ENCODE measurements around the gene TMEM266.
A peak's percentile ranks its signal among the peaks of the same experiment; 100 is the strongest.

The TMEM266 gene

DNA sequence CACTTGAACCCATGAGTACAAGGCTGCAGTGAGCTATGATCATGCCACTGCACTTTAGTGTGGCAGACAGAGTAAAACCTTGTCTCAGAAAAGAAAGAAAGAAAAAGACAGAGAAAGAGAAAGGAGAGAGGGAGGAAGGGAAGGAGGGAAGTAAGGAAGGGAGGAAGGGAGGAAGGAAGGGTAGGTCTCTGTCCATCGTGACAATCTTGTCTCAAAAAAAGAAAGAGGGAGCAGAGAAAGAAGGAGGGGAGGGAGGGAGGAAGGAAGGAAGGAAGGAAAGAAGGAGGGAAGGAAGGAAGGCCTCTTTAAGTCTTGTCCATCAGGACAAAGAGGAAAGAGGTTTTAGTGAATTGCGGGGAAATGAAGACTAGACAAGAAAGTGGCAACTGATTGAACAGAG, 129.3 kb downstream of the TMEM266 start:
- no peak for DNase-seq

DNA sequence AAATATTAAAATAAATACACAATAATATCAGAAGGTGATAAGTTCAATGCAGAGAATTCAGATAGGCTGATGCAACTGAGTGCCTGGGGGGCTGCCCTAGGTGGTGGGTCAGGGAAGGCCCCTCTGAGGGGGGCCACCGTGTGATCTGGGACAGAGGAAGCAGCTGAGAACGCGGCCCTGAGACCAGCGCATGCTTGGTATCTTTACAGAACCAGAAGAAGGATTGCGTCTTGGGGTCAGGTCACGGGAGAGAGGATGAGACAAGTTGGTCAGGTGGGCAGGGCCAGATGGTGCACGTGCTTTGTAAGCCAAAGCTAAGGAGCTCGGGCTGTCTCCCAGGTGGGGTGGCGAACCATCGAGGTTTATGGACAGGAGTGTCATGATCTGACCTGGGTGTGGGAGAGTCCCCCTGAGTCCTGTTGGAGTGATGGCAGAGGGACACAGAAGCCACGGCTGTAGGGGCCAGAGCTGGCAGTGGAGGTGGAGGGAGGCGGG, 130.3 kb downstream of the TMEM266 start:
- no peak for DNase-seq

DNA sequence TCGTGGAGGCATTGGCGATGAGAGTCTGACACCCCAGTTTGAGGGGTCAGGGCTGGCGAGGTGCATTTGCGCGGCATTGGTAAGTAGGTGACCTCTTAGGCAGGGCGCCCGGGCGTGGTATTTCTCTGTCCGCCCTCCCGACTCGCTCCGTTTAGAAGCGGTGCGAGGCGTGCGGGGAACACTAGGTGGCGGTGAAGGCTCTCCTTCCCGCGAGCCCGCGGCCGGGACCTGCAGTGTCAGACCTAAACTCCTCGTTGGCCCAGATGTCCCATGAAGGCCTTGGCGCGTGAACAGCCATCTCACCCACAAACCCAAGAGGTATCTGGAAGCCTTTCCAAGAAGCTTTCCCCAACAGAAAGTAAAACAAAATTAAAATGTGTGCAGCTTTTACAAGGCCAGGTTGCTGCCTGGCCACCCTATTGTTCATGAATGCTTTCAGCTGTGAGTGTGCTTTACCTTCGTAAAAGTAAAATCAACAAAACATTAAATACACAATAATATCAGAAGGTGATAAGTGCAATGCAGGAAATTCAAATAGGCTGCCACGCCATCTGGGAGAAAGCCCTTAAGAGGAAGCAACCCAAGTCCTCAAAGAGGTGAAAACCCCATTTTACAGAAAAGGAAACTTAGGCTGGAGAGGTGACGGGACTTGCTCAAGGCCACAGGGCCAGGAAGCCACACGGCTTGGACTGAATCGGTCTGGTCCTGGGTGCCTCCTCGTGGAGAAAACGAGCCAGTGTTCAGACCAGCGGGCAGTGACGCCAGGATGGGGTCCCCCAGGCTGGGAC, 131.2 kb downstream of the TMEM266 start:
- peak; percentile 89 for DNase-seq

DNA sequence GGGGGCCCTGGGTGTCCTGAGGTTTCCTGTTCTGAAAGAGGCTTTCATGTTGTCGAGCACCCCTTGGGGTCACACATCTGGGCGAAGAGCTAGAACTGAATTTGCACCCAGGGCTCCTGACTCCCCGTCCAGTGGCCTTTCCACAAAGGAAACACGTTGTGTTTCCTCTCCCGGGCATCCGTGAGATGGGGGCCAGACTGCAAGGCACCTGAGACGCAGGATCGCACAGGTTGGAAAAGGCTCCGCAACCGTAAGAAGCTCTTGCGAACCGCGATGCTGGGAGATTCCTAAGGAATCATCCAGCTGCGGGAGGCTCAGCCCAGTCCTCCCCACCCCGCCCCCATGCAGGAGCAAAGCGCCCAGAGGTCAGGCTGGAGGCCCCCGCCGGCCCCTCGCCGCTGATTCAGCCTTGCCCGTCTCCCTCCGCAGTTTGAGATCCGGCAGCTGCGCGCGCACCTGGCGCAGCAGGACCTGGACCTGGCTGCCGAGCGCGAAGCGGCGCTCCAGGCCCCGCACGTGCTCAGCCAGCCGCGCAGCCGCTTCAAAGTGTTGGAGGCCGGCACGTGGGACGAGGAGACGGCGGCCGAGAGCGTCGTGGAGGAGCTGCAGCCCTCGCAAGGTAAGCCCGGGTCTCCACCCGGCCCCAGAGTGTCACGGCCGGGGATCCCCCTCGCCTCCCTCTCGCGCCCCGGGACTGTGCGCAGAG, 131.9 kb downstream of the TMEM266 start:
- DNase-seq, result no peak

DNA sequence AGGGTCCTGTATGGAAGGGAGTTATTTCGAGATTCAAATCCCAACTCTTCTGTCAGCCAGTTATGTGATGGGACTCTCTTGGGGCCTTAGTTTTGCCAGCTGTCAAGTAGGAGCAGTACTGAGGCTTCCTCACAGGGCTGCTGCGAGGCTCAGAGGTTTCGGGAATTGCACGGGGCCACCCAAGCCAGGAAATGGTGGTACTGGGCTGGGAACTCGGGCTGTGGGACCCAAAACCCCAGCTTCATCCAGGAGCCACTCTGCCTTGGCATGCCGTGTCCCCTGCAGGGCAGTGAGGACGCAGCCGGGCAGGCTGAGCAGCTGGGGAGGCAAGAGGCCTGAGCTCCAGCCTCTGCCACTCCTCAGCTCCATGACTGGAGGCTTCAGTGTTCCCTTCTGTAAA, 132.9 kb downstream of the TMEM266 start:
- no peak for DNase-seq

DNA sequence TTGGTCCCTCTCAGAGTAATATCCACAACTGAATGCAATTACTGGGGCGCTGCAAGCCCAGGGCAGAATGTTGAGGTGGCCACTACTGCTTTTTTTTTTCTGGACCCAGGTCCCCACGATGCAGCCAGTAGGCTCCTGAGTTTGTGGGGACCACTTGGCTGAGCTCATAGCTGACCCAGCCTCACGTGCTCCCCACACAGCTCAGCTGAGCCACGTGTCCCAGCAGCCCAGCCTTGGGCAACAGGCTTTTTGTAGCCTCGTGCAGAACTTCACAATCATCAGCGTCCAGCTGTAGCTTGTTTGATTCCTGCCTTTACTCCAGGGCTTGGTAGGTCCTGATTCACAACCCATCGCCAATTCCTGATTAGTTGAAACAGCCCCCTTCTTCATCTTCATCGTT, 134.1 kb downstream of the TMEM266 start:
- no peak for DNase-seq

DNA sequence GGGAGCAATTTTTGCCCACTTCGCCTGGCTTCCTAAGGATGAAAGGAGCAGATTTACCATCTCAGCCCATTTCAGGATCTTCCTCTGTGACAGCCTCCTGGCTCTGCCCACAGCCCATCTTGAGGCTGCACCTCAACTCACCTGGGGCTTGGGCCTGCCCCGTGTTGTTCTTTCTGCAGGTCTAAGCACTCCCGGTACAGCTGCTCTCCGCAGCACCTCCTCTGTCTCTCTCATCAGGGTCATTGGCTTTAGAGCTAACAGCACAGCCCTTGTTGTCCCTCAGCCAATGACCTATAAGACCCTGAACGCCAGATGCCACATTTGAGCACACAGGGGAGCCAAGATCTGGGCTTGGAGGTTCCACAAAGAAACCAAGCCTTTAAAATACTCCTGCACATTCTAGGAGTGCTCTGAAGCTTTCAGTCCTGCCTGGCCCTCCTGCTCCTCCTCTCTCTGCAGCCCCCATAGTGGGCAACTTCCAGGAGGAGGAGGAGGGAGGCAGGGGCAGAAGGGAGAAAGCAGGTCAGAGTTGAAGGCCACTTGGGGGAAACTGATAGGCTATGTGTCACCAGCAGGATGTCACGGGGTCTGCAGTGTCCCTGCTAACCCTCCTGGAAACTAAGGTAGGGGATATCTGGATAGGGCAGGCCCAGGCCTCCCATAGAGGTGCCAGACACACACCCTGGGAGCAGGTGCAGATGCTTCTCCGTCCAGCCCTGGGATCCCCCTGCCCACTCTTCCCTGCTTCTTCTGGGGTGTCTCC, 135.9 kb downstream of the TMEM266 start:
- no peak for DNase-seq

DNA sequence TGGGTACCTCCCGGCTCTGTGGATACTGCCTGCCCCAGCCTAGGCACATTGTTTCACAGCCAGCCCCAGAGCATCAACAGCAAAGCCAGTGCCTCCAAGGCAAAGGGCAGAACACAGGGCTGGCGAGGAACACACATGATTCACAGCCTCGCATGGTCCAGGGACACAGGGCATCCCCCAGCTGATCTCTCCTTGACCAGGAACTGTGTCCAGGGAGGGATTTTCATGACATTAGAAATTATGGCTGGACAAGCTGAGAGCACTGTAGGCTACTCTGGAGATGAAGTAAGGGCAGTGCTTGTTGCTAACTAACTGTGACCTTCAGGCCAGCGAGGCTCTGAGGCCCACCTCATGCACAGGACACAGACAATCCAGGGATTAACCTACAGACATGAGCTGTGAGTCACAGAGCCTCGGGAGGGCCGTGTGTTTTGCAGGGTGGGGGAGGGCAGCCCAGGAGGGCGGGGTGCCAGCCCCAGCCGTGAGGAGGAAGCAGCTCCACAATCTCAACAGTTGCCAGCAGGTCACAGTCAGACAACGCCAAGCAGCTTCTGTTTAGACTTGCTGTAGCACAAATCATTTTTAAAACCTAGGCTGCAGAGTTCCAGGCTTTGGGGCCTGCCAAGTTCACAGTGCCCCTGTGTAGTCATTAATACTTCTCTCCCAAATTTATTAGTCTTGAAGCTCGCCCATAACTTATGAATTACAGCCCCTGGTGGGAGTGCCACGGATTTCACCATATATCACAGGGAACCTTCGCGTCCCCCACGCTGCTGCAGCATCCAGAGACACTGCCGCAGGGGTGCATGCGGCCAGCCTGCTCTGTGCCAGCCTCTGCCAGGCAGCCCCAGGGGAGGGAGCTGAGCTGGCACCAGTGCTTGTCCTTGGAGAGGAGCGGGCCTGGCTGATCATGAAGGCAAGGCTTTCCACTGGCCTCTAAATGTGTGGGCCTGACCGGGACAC, 136.8 kb downstream of the TMEM266 start:
- no peak for DNase-seq

DNA sequence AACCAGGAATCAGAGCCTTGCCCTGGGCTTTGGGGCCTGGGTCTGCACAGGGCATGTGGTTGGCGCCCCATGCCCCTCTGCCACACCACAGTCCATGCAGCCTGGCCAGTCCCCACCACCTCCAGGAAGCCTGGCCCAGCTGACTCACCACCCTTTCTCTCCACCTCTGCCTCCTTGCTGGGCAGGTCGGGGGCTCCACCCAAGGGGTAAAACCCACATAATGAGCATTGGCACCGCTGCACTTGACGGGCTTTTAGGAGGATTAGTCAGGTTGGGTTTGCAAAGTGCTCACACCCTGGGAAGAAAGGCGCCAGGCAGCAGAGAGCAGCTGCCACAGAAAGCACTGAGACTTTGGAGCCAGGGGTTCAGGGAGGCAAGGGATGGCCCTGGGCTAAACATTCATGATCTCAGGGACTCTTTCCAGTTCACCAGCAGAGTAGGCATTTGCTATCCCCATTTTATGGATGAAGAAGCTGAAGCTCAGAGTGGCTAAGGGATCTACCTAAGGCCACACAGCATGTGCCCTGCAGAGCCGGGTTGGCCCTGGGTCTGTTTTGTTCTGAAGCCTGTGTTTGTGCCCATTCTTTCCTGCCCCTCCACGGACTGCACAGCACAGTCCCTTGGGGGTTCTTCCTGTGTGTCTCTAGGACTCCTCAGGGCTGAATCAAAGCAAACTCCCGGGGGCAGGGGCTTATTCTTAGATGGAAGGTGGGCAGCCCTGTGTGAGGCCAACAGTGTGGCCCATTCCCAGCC, 138.1 kb downstream of the TMEM266 start:
- no peak for DNase-seq

DNA sequence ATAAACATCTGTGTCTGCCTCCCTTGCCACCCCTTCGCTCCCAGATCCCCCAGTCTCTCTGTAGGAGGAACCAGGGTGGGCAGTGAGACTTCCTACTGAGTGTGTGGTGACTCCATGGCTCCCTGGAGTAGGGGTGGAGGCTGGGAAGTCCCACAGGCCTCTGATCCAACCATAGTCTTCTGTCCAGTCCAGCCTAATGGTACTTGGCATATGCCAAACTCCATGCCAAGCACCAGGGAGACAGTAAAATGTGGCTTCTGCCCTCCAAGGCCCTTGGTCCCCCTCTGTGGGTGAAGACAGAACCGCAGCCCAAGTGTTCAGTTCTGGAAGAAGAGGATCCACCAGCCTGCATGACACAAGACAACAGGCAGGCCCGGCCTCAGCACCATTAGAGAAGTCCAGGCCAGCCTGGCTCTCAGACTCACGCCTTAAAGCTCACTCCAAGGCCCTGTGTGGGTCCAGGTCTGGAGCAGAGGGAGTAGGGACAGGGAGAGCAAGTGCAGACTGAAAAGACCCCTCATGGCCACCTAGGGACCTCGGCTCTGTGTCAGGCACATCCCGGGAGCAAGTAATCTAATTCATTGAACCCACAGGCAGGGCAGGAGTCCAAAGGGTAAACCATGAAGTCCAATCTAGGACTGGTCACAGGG, 138.8 kb downstream of the TMEM266 start:
- DNase-seq, result no peak

DNA sequence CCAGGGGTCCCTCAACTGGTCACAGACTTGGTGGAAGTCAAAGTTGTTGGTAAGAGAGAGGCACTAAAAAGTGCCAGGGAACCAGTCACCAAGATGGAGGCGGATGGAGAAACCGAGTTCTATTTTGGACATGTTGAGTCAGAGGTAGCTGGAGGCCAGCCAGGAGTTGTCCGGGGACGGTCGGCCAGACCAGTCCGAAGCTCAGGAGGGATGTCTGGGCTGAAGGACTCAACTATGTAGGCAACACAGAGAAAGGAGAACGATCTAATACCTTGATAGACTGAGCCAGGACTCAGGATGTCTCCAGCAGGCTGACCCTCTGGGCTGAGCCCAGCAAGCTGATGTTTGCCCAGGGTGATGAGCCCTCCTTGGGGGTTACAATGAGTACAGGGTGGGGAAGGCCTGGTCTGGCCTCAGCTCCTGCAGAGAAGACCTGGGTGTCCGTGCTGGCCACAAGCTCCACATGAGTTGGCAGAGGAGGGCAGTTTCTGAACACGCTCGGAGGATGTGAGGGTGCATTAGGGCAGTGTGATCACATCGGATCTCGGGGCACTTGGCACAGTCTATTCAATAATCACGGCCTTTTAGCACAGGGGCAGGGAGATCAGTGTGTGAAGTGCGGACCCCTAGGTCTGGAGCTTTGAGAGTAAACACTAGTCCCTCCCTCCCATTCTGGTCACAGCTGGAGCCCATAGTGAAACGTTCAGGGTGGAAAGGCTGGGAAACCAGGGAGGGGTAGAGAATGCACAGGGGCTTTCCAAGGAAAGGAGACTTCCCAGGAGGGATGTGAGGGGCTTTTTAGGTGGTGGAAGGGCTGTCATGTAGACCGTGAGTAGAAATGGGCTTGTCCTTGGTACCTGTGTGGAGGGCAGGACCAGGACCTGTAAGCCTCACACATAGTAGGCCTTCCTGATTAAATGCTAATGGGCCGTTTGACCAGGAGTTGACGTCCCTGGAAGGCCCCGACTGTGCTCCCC, 139.6 kb downstream of the TMEM266 start:
- no peak for DNase-seq

DNA sequence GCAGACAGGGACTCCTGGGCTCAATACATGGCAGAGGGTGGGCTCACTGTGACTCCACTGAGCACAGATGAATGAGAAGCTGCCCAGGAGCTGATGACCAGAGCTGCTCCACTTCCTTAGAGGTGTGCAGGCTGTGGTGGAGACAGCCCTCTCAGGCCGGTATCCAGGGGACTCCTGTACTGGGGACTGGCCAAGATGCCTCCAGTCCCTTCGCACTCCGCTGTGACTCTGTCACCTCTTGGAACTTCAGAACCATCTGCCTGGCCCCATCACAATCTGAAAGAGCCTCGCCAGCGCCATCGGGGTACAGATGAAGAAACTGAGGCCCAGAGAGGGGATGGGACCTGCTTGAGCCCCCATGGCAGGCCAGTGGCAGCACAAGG, 140.3 kb downstream of the TMEM266 start:
- no peak for DNase-seq

DNA sequence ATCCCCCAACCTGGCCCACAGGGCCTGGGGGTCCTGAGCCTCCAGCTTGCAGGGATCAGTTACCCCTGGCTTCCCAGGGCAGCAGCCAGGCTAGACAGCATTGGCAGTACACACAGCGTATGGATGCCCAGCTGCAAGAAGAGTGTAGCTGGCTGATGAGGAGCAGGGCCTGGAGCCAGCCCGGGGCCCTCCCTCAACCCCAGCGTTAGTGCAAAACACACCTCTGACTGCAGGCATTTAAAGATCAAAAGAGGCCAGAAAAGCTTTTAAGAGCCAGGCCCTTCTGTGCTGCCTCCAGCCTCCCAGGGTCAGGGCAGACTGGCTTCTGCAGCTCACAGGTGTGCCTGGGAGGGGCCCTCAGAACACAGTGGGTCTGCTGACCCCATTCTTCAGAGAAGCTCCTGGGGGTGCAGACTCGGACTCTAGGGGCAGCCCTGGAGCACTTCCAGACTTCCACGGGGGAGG, 140.9 kb downstream of the TMEM266 start:
- no peak for DNase-seq

DNA sequence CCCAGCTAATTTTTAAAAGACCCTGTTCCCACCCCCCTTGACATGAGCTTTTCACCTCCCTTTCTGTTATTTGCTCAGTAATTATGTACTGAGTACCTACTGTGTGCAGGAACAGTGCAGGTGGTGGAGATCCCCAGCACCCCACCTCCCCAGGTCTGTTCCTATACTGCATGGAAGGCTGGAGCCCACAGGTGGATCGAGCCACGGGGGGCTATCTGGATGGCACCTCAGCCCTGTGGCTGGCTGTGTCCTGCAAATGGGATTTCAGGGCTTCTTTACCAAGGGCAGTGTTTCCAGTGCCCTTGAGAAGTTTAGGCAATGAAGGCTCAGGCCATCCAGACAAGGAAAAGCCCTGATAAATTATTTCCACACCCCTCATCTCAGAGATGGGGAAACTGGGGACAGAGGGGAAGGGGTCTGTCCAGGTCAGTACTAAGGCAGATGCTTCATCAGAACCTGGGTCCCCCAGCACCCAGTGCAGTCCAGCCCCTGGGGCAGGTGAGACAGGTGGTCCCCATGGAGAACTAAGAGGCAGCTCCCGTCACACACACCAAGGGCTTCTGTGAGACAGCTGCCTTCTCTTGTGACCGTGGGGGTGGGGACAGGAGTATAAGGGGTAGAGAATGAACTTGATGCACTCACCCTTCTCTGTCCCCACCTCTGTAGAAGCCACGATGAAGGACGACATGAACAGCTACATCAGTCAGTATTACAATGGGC, 141.9 kb downstream of the TMEM266 start:
- no peak for DNase-seq

DNA sequence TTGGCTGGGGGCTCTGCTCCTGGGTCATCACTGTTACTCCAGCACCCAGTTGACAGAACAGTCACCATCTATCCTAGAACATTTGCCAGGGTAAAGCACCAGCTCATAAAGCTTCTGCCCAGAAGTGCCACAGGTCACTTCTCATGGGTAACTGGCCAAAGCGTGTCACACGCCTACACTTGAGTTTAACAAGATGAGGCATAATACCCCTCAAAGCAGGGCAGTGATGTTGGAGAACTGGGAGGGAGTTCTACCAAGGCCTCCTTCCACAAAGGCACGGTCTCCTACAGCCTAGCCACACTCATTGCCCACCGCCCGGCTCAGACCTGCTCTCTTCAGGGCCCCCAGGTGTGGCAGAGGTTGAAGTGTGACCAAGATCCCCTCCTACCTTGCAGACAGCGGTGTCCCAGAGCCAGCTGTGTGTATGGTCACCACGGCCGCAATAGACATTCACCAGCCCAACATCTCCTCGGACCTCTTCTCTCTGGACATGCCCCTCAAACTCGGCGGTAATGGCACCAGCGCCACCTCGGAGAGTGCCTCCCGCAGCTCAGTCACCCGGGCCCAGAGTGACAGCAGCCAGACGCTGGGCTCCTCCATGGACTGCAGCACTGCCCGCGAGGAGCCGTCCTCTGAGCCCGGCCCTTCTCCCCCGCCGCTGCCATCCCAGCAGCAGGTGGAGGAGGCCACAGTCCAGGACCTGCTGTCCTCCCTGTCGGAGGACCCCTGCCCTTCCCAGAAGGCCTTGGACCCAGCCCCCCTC, 143.7 kb downstream of the TMEM266 start:
- peak; percentile 36 for DNase-seq

DNA sequence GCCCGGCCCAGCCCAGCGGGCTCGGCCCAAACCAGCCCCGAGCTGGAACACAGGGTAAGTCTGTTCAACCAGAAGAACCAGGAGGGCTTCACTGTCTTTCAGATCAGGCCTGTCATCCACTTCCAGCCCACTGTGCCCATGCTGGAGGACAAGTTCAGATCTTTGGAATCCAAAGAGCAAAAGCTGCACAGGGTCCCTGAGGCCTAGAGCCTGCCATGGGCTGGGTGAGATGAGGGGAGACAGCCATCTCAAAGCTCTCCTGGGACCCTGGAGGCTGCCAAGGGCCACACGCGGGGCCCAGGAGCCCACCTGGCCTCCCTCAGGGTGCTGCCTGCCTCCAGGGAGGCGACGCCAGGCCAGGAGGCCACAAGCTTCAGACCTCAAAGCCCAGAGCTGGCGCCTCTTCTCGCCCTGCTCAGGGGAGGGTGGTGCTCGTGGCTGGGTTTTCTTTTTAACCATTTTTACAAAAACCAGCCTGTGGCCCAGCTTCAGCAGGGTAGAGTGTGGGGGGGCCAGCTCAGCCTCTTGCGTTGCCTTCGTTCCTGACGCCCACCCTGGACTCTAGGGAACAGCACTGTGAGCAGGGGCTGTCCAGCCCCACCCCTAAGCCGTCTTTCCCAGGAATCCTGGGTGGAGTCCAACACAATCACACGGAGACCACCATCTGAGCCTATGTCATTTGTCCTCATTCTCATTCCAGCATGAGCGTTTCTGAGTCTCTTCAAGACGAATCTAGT, 144.5 kb downstream of the TMEM266 start:
- DNase-seq, result peak; percentile 42

DNA sequence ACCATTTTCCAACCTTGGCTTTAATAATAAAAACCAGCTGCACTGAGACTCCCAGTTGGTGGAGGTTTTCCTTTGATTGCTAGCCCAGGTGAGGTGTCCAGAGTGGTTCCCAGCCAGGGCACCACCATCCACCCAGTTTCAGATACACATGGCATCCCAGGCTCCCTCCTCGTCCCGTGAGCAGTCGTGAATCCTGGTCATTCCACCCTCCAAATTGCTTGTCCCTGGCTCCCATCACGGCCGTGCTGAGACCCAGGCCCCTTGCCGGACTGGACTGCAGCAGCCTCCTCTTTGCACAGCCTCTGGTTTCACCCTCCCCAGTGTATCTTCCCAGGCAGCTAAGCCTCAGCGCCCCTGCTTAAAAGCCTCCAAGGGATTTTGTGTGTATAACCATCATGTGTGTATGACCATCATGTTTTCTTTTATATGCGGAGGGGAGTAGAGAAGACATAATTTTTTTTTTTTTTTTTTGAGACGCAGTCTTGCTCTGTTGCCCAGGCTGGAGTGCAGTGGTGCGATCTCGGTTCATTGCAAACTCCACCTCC, 145.2 kb downstream of the TMEM266 start:
- peak; percentile 28 for DNase-seq
